Nephron progenitor cell (in vitro differentiated cells): ENCODE data around the gene SUSD3.

Source experiments
- DNase-seq: peaks from one replicate; pipeline ENCODE4 v3.0.0; 2021
- H3K27ac Mint-ChIP-seq: 2 replicates; pipeline ENCODE4 v1.8.0; 2021; ENCODE audit warnings: mild to moderate bottlenecking, moderate library complexity, mixed read lengths
- H3K27me3 Mint-ChIP-seq: 2 replicates; pipeline ENCODE4 v1.8.0; 2021; ENCODE audit warnings: mild to moderate bottlenecking, low read depth, mixed read lengths; ENCODE audit not compliant: poor library complexity
- H3K36me3 Mint-ChIP-seq: 2 replicates; pipeline ENCODE4 v1.8.0; 2021; ENCODE audit warnings: low read depth, mixed read lengths
- H3K4me1 Mint-ChIP-seq: 2 replicates; pipeline ENCODE4 v1.8.0; 2021; ENCODE audit warnings: mixed read lengths
- H3K4me3 Mint-ChIP-seq: 2 replicates; pipeline ENCODE4 v1.8.0; 2021; ENCODE audit warnings: mild to moderate bottlenecking, moderate library complexity, mixed read lengths
- H3K9me3 Mint-ChIP-seq: 2 replicates; pipeline ENCODE4 v1.8.0; 2021; ENCODE audit warnings: mild to moderate bottlenecking, moderate library complexity, mixed read lengths
- CTCF ChIP-seq: fragments of 200-600 bp; sonication (generic); IDR thresholded peaks from 2 replicates; pipeline ENCODE4 v1.5.0; 2021; ENCODE audit warnings: antibody characterized with exemption

Gene SUSD3

GRCh38 chr9:93072383-93072795, 13.9 kb downstream of the SUSD3 start:
- H3K4me1 Mint-ChIP-seq: peaks cover 7% of the 10 kb centered on the region
- TF ChIP-seq CTCF: no peak
- no peak for DNase-seq
- H3K27ac Mint-ChIP-seq: no peak overlapping the region
- H3K27me3 Mint-ChIP-seq: no peaks in the 10 kb centered on the region
- peaks cover 10% of the 10 kb centered on the region for H3K9me3 Mint-ChIP-seq
- H3K4me3 Mint-ChIP-seq: no peak overlapping the region
- no peaks in the 10 kb centered on the region for H3K36me3 Mint-ChIP-seq

- no peak overlapping the region for H3K27ac Mint-ChIP-seq
Measured at GRCh38 chr9:93076101-93076791, 17.7 kb downstream of the SUSD3 start.

GRCh38 chr9:93076792-93077128, 18.3 kb downstream of the SUSD3 start:
- Mint-ChIP-seq H3K27me3 (peaks cover 3% of the 10 kb centered on the region), H3K4me1 (peaks cover 22% of the 10 kb centered on the region), H3K36me3 (no peaks in the 10 kb centered on the region), H3K4me3 (no peak overlapping the region), H3K9me3 (no peaks in the 10 kb centered on the region), H3K27ac (no peak overlapping the region)
- no peak for DNase-seq
- TF ChIP-seq CTCF: no peak

More at GRCh38 chr9:93076101-93076791, 17.7 kb downstream of the SUSD3 start:
- no peak for DNase-seq
- Mint-ChIP-seq H3K27me3 (peaks cover 3% of the 10 kb centered on the region), H3K4me3 (no peak overlapping the region), H3K9me3 (no peaks in the 10 kb centered on the region), H3K36me3 (no peaks in the 10 kb centered on the region), H3K4me1 (peaks cover 22% of the 10 kb centered on the region)
- TF ChIP-seq CTCF: no peak

- H3K4me3 Mint-ChIP-seq: no peak overlapping the region
- no peak for TF ChIP-seq CTCF
- no peak overlapping the region for H3K27ac Mint-ChIP-seq
- H3K9me3 Mint-ChIP-seq: no peaks in the 10 kb centered on the region
- H3K4me1 Mint-ChIP-seq: peaks cover 22% of the 10 kb centered on the region
- H3K27me3 Mint-ChIP-seq: peaks cover 3% of the 10 kb centered on the region
- DNase-seq: no peak
- H3K36me3 Mint-ChIP-seq: no peaks in the 10 kb centered on the region
Measured at GRCh38 chr9:93077367-93077766, 18.9 kb downstream of the SUSD3 start.

- TF ChIP-seq CTCF: no peak
- no peaks in the 10 kb centered on the region for H3K36me3 Mint-ChIP-seq
- no peak for DNase-seq
Measured at GRCh38 chr9:93077811-93078210, 19.3 kb downstream of the SUSD3 start.

GRCh38 chr9:93079371-93079770, 20.9 kb downstream of the SUSD3 start:
- Mint-ChIP-seq H3K36me3 (no peaks in the 10 kb centered on the region), H3K27me3 (peaks cover 3% of the 10 kb centered on the region), H3K4me3 (no peak overlapping the region), H3K27ac (no peak overlapping the region), H3K9me3 (no peaks in the 10 kb centered on the region), H3K4me1 (peaks cover 29% of the 10 kb centered on the region)
- TF ChIP-seq CTCF: no peak
- DNase-seq: no peak

More at GRCh38 chr9:93077811-93078210, 19.3 kb downstream of the SUSD3 start:
- Mint-ChIP-seq H3K9me3 (no peaks in the 10 kb centered on the region), H3K4me1 (peaks cover 22% of the 10 kb centered on the region), H3K27me3 (peaks cover 3% of the 10 kb centered on the region), H3K4me3 (no peak overlapping the region), H3K27ac (no peak overlapping the region)
